Right lobe of liver (tissue), 6 donors: ENCODE data around the gene CACNA2D3. TPM values are rescaled to one million over a fixed set of nuclear protein-coding genes. Genes with fewer than 3 reads are reported as not detected.

ENCODE experiments used
- ATAC-seq, 4 donors: fragments of 200-7000 bp; cut with Tn5 transposase; one replicate each; pipeline ENCODE4 v1.9.1; 2020; ENCODE audit warnings: mild to moderate bottlenecking in 4 of 4, moderate library complexity in 4 of 4
- DNase-seq, 3 donors: peaks; one replicate each; pipeline ENCODE4 v3.0.0-alpha.2; 2020
- H3K27ac ChIP-seq, 3 donors: fragments of 200-600 bp; one replicate each; pipeline ENCODE4 v1.8.0; 2022
- H3K27me3 ChIP-seq, 2 donors: fragments of 200-600 bp; one replicate each; pipeline ENCODE4 v1.8.0; 2022
- H3K36me3 ChIP-seq, 4 donors: fragments of 200-600 bp; sonication (generic) in 1 of 4; one replicate each; pipeline versions ENCODE4 v1.5.1 to v1.8.0; 2017 to 2022; ENCODE audit warnings: control low read depth in 1 of 4
- H3K4me1 ChIP-seq, 4 donors: fragments of 200-600 bp; sonication (generic) in 1 of 4; one replicate each; pipeline versions ENCODE4 v1.5.1 to v1.8.0; 2017 to 2022; ENCODE audit warnings: control low read depth in 1 of 4
- H3K4me3 ChIP-seq, 3 donors: fragments of 200-600 bp; one replicate each; pipeline ENCODE4 v1.8.0; 2022
- H3K9me3 ChIP-seq, 4 donors: fragments of 200-600 bp; sonication (generic) in 1 of 4; one replicate each; pipeline versions ENCODE4 v1.5.1 to v1.8.0; 2017 to 2022; ENCODE audit warnings: control low read depth in 1 of 4
- CTCF ChIP-seq, 4 donors: fragments of 200-600 bp in 3 of 4; fragments of 450-650 bp in 1 of 4; IDR thresholded peaks; one replicate each; pipeline versions ENCODE4 v1.5.1 to v1.8.0; 2016 to 2022; ENCODE audit warnings: antibody characterized with exemption in 4 of 4, mild to moderate bottlenecking in 2 of 4
- POLR2A ChIP-seq: fragments of 450-650 bp; IDR thresholded peaks from one replicate; pipeline ENCODE4 v1.6.1; 2017; ENCODE audit warnings: antibody characterized with exemption, mild to moderate bottlenecking
- WGBS: methylation state at CpG from one replicate; pipeline ENCODE4 v1.1.6; 2018; ENCODE audit warnings: low coverage, low lambda C conversion rate; ENCODE audit not compliant: insufficient coverage; ENCODE audit errors: missing lambda C conversion rate; 5-methylcytosine and 5-hydroxymethylcytosine counted together
- intact Hi-C, 2 donors: fragments of 100-400 bp; cut with DNase I; formaldehyde crosslinking; loops; one replicate each; pipeline versions ENCODE4 v1.11.2 to v1.14.1; 2022
- total RNA-seq, 6 experiments: library from RNA; depleted of rRNA in 2 of 6; stranded (reverse); fragments of >200 nt in 2 of 6; fragmentation: NEBNext Ultra II Directional in 3 of 6; extraction: Animal tissue kit (Norgen Biotek cat#: 25700) in 3 of 6; gene quantifications; one replicate each; pipeline versions ENCODE4 v1.1.0 to v1.2.4, GENCODE V29; 2016 to 2023
- donor health status: DM: no; HTN: yes; CAD: no.
- donor health status: DM: no; HTN: no; CAD: no.
- donor health status: DM: no; HTN: no; CAD: no.
- donor health status: DM: no; HTN: yes; CAD: no.
- donor health status: DM: no; HTN: yes; CAD: no.

Gene CACNA2D3
- total RNA-seq, 6 experiments from 2014 or later: 0.28 to 0.87 TPM; not detected in 4

GRCh38 chr3:54873059-54874010, 751.0 kb downstream of the CACNA2D3 start:
- DNase-seq: no peak
- Histone ChIP-seq H3K9me3 (no peaks in the 10 kb centered on the region), H3K4me1 (no peaks in the 10 kb centered on the region), H3K36me3 (no peaks in the 10 kb centered on the region), H3K27ac (no peak overlapping the region), H3K4me3 (no peak overlapping the region), H3K27me3 (no peaks in the 10 kb centered on the region)
- ATAC-seq: no peak
- WGBS: 48% methylated on average over 8 of the region's 8 CpGs
- TF ChIP-seq POLR2A: no peak
- TF ChIP-seq CTCF (IDR thresholded peaks at IDR 0.05): no peak
- intact Hi-C loops: no loop called here

- intact Hi-C loops: no loop called here
- Histone ChIP-seq H3K27me3 (no peaks in the 10 kb centered on the region), H3K9me3 (no peaks in the 10 kb centered on the region), H3K4me1 (no peaks in the 10 kb centered on the region), H3K27ac (no peak overlapping the region), H3K4me3 (no peak overlapping the region), H3K36me3 (no peaks in the 10 kb centered on the region)
- TF ChIP-seq CTCF (IDR thresholded peaks at IDR 0.05): no peak
- no peak for TF ChIP-seq POLR2A
- DNase-seq: no peak
- ATAC-seq: no peak
- 57% methylated on average over 6 of the region's 7 CpGs for whole genome bisulfite sequencing
These were observed 752.6 kb downstream of the CACNA2D3 start for GRCh38 chr3:54874816-54875556.

- Histone ChIP-seq H3K4me3 (no peak overlapping the region), H3K27ac (no peak overlapping the region), H3K4me1 (no peaks in the 10 kb centered on the region), H3K36me3 (no peaks in the 10 kb centered on the region), H3K9me3 (no peaks in the 10 kb centered on the region), H3K27me3 (no peaks in the 10 kb centered on the region)
- 60% methylated on average over 7 of the region's 8 CpGs for WGBS
- DNase-seq: no peak
- no peak for TF ChIP-seq CTCF (IDR thresholded peaks at IDR 0.05)
- TF ChIP-seq POLR2A: no peak
- intact Hi-C loops: no loop called here
- no peak for ATAC-seq
These were observed 753.4 kb downstream of the CACNA2D3 start for GRCh38 chr3:54875596-54876268.

GRCh38 chr3:54876694-54877093, 754.3 kb downstream of the CACNA2D3 start:
- Histone ChIP-seq H3K27me3 (no peaks in the 10 kb centered on the region), H3K36me3 (no peaks in the 10 kb centered on the region), H3K4me1 (no peaks in the 10 kb centered on the region), H3K27ac (no peak overlapping the region), H3K9me3 (no peaks in the 10 kb centered on the region), H3K4me3 (no peak overlapping the region)
- ATAC-seq (no peak), DNase-seq (no peak)
- no peak for TF ChIP-seq CTCF (IDR thresholded peaks at IDR 0.05)
- TF ChIP-seq POLR2A: no peak
- intact Hi-C loops: no loop called here
- 73% methylated on average over 5 of the region's 5 CpGs for WGBS
